BE2C (cell line): ENCODE measurements around the gene SCRN1.

ENCODE experiments used
- DNase-seq: peaks from one replicate; pipeline ENCODE4 v3.0.0-alpha.2; 2020
- H3K27me3 ChIP-seq: fragments of 250-450 bp; sonication (Bioruptor Pico); 2 replicates; pipeline ENCODE4 v1.5.1; 2020; ENCODE audit warnings: mild to moderate bottlenecking
- H3K36me3 ChIP-seq: fragments of 250-450 bp; sonication (Bioruptor Pico); 2 replicates; pipeline ENCODE4 v1.5.1; 2020; ENCODE audit warnings: mild to moderate bottlenecking
- H3K4me1 ChIP-seq: fragments of 250-450 bp; sonication (Bioruptor Pico); 2 replicates; pipeline ENCODE4 v1.5.1; 2020
- H3K4me3 ChIP-seq: 2 replicates; pipeline ENCODE4 v1.5.1; 2011; ENCODE audit warnings: low read depth, low read length
- H3K9me3 ChIP-seq: fragments of 250-450 bp; sonication (Bioruptor Pico); 2 replicates; pipeline ENCODE4 v1.5.1; 2020
- CTCF ChIP-seq: IDR thresholded peaks from 2 replicates; pipeline ENCODE4 v1.5.1; 2012; ENCODE audit warnings: mild to moderate bottlenecking, low read depth, low read length

SCRN1 gene

DNA sequence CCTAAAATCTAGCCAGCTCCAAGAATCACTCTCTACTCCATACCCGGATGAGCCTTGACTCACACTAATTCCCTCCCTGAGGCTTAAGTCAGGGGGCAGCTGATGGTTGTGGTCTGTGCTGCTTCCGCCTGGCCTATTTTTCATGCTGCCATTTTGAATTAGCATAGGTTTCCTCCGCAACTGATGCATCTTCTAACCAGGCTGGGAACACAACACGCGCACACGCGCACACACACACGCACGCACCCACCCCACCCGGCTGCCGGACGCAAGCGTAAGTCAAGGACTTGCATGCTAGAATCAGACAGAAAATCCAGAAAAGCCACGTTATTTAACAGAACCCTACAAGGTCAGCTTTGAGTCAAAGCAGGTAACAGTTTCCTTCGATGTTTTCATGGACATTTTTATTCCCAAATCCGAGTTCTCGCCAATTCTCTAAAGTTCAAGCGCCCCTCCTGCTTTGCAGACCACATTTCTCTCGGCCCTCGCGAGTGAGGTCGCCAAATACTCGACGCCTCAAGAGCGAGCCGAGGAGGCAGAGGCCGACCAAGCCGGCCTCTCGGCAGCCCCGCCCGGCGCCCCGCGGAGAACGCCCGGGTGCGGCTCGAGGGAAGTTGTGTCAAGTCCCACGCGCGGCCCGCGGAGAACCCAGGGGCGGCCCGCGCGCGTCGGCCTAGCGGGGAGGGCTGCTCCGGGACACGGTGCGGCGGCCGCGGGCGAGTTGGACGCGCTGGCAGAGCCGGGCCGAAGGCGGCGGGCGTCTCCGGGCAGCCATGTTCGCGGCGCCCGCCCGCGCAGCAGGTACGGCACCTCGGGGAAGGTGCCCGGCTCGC, 961 bp downstream of the SCRN1 start:
- Histone ChIP-seq H3K9me3 (no peaks in the 10 kb centered on the region), H3K4me3 (peak overlapping the region; percentile 81), H3K4me1 (no peaks in the 10 kb centered on the region), H3K36me3 (peaks cover 12% of the 10 kb centered on the region), H3K27me3 (no peaks in the 10 kb centered on the region)
- peak; percentile 70 for DNase-seq
- TF ChIP-seq CTCF = no peak

GRCh38 chr7:29987811-29988317, 1.7 kb downstream of the SCRN1 start:
- peak overlapping the region; percentile 81 for H3K4me3 ChIP-seq
- peaks cover 13% of the 10 kb centered on the region for H3K36me3 ChIP-seq
- TF ChIP-seq CTCF = no peak
- no peaks in the 10 kb centered on the region for H3K4me1 ChIP-seq
- DNase-seq = no peak
- H3K27me3 ChIP-seq = no peaks in the 10 kb centered on the region
- no peaks in the 10 kb centered on the region for H3K9me3 ChIP-seq

GRCh38 chr7:29987083-29987482, 2.5 kb downstream of the SCRN1 start:
- DNase-seq = no peak
- Histone ChIP-seq H3K27me3 (no peaks in the 10 kb centered on the region), H3K36me3 (peaks cover 13% of the 10 kb centered on the region), H3K9me3 (no peaks in the 10 kb centered on the region), H3K4me3 (peak overlapping the region; percentile 81), H3K4me1 (no peaks in the 10 kb centered on the region)
- no peak for TF ChIP-seq CTCF

DNA sequence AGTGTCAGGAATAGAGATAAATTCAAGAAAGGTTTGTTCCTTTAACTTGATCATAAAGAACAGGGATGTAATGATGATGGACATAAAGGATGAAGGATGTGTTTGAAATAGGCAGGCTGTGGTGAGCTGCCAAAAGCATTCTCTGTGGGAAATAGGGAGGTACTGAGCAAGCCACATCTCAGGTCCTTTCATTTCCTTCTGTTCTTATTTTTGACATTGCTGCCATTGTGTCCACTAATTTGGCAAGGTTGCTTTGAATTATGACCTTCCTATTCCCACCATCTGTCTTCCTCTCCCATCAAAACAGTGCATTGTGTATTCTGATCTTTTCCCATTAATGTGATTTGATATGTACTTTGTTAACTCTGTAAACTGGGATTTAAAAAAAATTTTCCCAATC, 9.4 kb downstream of the SCRN1 start:
- Histone ChIP-seq H3K4me3 (no peak overlapping the region), H3K9me3 (no peaks in the 10 kb centered on the region), H3K4me1 (peaks cover 4% of the 10 kb centered on the region; the same call in 1 of the 2 replicates), H3K27me3 (no peaks in the 10 kb centered on the region), H3K36me3 (peaks cover 18% of the 10 kb centered on the region)
- DNase-seq = no peak
- no peak for TF ChIP-seq CTCF

GRCh38 chr7:29977886-29978651, 11.5 kb downstream of the SCRN1 start:
- Histone ChIP-seq H3K4me3 (no peak overlapping the region), H3K36me3 (peaks cover 15% of the 10 kb centered on the region), H3K4me1 (peaks cover 4% of the 10 kb centered on the region; the same call in 1 of the 2 replicates), H3K27me3 (no peaks in the 10 kb centered on the region), H3K9me3 (no peaks in the 10 kb centered on the region)
- peak; percentile 37 for TF ChIP-seq CTCF
- no peak for DNase-seq
